GM12872 (cell line): ENCODE measurements around the gene BRICD5.
A peak's percentile ranks its signal among the peaks of the same experiment; 100 is the strongest.

Experiments used
- TF ChIP-seq, protein P1 (sequence below): IDR thresholded peaks from 3 replicates; pipeline ENCODE4 v1.5.1; 2011; ENCODE audit warnings: low read depth, mild to moderate bottlenecking, low read length, moderate library complexity; ENCODE audit not compliant: insufficient read depth

The BRICD5 gene

GRCh38 chr16:2205967-2206313 is 4.7 kb downstream of the BRICD5 start:
- TF ChIP-seq, protein P1, sequence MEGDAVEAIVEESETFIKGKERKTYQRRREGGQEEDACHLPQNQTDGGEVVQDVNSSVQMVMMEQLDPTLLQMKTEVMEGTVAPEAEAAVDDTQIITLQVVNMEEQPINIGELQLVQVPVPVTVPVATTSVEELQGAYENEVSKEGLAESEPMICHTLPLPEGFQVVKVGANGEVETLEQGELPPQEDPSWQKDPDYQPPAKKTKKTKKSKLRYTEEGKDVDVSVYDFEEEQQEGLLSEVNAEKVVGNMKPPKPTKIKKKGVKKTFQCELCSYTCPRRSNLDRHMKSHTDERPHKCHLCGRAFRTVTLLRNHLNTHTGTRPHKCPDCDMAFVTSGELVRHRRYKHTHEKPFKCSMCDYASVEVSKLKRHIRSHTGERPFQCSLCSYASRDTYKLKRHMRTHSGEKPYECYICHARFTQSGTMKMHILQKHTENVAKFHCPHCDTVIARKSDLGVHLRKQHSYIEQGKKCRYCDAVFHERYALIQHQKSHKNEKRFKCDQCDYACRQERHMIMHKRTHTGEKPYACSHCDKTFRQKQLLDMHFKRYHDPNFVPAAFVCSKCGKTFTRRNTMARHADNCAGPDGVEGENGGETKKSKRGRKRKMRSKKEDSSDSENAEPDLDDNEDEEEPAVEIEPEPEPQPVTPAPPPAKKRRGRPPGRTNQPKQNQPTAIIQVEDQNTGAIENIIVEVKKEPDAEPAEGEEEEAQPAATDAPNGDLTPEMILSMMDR = no peak

GRCh38 chr16:2205104-2205966 is 5.3 kb downstream of the BRICD5 start, which contains the start of gene MLST8:
Gene MLST8, plus strand, starts transcription at chr16:2205454. Its CDS starts 632 bp downstream, at chr16:2206086.
- TF ChIP-seq, protein P1 = peak; percentile 31; the same call in 1 of the 3 replicates

- TF ChIP-seq, protein P1 = 0 out of 3 replicates have a peak, but pooled peaks have one; percentile 0
These were observed 6.1 kb downstream of the BRICD5 start for GRCh38 chr16:2204416-2205103.

DNA sequence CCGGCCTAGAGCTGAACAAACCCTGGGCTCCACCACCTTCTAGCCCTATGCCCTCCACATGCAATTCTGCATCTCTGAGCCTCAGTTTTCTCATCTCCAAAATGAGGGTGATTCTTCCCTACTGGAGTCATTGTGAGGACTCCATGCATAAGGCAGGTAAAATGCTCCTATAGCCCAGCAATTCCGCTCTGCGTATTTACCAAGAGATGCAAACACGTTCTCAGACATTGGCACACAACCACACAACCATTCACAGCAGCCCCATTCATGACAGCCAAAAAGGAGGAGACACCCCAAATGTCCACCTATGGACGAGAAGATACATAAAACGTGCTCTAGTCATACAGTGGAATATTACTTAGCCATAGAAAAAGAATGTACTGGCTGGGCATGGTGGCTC is 10.3 kb downstream of the BRICD5 start:
- TF ChIP-seq, protein P1 = no peak

DNA sequence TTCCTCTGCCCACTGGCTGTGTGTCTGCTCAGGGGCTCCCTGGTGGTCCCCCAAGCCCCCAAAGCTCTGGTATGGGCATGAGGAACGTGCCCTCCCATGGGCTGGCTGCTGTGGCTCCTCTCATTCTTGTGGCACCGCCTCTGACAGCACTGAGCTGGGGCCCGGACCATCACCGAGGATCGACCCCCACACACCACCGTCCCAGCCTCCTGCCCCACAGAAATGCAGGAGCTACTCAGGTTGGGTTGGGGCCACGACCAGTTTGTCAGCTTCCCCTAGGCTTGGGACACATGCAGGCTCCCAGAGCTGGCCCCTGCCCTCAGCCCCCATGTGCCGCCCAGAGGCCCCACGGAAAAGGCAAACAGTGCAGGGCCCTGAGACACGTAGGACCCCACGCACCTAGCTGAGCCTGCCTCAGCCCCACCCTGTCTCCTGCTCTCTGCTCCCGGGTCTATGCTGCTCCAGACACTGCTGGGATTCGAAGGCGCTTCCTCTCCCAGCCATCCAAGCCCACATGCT is 11.0 kb downstream of the BRICD5 start:
- TF ChIP-seq, protein P1 = no peak

DNA sequence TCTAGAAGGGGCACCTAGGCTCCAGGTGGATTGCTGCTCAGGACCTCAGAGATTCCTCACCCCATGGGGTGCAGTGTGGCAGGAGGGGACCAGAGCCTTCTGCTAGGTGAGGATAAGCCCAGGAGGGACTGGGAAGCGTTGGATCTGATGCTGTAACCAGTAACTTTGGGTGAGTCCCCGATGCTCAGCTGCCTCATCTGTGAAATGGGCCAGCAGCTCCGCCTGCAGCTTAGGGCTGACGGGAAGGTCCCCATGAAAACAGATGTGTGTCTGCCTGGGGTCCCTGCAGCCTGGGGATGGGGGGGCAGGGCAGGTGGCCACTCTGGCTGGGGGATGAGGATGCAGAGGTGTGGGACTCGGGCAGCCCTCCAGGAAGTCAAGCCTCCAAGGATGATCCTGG is 11.6 kb downstream of the BRICD5 start:
- TF ChIP-seq, protein P1 = no peak

DNA sequence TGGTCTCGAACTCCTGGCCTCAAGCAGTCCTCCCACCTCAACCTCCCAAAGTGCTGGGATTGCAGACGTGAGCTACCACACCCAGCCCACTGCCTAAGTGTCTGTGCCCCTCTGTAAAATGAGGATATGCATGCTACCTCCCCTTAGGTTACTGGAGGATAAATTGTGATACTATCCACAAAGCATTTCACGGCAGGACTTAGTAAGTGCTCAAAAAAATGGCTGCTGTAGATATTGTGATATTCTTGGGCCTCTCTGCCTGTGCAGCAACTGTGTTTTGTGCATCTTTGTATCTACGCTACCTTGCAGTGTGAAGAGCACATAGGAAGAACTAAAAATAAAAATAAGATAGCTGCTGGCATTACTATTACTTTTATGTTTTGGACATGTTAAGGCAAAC is 12.4 kb downstream of the BRICD5 start:
- TF ChIP-seq, protein P1 = no peak
